ENCODE data around the gene ANO2. TPM values are rescaled to one million over a fixed set of nuclear protein-coding genes. Genes with fewer than 3 reads are reported as not detected.

ANO2 gene
- polyA plus RNA-seq, 1 experiment: 0.09 TPM

DNA sequence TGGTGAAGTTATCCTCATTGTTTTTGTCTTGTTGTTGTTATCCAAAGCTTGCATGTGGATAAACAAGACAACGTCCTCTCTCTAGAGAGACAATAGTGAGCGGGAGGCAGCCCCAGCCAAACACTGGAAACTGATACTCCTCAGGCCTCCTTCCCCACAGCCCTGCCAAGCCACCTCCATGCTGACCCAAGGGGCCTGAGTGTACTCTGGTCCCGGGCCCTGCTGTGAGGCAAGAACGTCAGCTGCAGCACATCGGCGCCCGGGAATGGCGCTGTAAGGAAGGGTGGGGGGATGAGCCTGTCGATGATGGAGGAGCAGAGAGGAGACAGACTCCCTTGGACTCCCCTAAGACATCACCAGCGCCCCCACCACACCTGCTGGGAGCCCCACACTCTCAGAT is 83.6 kb downstream of the ANO2 start:
- Histone ChIP-seq H3K27ac (ENCODE audit: low read depth, low read length) (no peak overlapping the region), H3K9me3 (ENCODE audit: control insufficient read depth, insufficient read depth, low read length) (no peaks in the 10 kb centered on the region), H3K4me3 (ENCODE audit: low read depth, low read length) (no peak overlapping the region), H3K27me3 (ENCODE audit: control insufficient read depth, insufficient read depth, low read length) (peaks cover 6% of the 10 kb centered on the region)
- no peak for DNase-seq (ENCODE audit: low read depth, low spot score)
- CTCF ChIA-PET: no interaction called here
- POLR2A ChIA-PET: no interaction called here
- TF ChIP-seq, protein P1, sequence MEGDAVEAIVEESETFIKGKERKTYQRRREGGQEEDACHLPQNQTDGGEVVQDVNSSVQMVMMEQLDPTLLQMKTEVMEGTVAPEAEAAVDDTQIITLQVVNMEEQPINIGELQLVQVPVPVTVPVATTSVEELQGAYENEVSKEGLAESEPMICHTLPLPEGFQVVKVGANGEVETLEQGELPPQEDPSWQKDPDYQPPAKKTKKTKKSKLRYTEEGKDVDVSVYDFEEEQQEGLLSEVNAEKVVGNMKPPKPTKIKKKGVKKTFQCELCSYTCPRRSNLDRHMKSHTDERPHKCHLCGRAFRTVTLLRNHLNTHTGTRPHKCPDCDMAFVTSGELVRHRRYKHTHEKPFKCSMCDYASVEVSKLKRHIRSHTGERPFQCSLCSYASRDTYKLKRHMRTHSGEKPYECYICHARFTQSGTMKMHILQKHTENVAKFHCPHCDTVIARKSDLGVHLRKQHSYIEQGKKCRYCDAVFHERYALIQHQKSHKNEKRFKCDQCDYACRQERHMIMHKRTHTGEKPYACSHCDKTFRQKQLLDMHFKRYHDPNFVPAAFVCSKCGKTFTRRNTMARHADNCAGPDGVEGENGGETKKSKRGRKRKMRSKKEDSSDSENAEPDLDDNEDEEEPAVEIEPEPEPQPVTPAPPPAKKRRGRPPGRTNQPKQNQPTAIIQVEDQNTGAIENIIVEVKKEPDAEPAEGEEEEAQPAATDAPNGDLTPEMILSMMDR (IDR thresholded peaks at IDR 0.05; ENCODE audit: low read depth, low read length): no peak

DNA sequence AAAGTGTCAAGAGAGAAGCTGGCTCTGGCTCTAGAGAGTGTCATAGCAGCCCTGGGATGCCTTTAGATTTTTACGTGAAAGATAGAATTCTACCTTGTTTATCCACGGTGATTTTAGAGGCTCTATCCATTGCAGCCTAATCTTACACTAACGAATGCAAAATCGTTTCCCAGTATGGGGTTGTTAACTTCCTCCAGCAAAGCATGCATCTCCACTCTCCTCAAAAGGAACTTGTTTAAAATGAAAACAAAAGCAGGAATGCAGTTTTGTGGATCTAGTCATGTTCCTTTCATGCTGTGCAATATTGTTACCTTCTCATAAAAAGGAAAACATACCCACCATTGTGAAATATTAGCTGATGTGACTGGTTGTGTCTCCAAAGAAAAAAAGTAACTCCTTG is 88.4 kb downstream of the ANO2 start:
- Histone ChIP-seq H3K27me3 (ENCODE audit: control insufficient read depth, insufficient read depth, low read length) (peaks cover 3% of the 10 kb centered on the region), H3K9me3 (ENCODE audit: control insufficient read depth, insufficient read depth, low read length) (no peaks in the 10 kb centered on the region), H3K27ac (ENCODE audit: low read depth, low read length) (no peak overlapping the region), H3K4me3 (ENCODE audit: low read depth, low read length) (no peak overlapping the region)
- ChIA-PET CTCF (no interaction called here), POLR2A (no interaction called here)
- TF ChIP-seq, protein P1 (IDR thresholded peaks at IDR 0.05; ENCODE audit: low read depth, low read length): no peak
- no peak for DNase-seq (ENCODE audit: low read depth, low spot score)

DNA sequence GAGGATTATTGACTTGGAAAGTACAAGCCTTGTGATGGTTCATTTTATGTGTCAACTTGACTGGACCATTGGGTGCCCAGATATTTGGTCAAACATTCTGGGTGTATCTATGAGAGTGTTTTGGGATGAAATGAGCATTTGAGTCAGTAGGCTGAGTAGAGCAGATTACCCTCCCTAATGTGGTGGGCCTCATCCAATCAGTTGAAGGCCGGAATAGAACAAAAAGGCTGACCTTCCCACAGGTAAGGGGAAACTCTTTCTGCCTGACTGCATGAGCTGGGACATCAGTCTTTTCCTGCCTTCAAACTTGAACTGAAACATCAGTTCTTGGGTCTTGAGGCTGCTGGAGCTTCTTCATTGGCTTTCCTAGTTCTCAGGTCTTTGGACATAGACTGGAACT is 98.1 kb downstream of the ANO2 start:
- ChIA-PET POLR2A (no interaction called here), CTCF (no interaction called here)
- H3K4me3 ChIP-seq (ENCODE audit: low read depth, low read length): no peak overlapping the region
- DNase-seq (ENCODE audit: low read depth, low spot score): no peak
- H3K27ac ChIP-seq (ENCODE audit: low read depth, low read length): no peak overlapping the region
- no peaks in the 10 kb centered on the region for H3K9me3 ChIP-seq (ENCODE audit: control insufficient read depth, insufficient read depth, low read length)
- TF ChIP-seq, protein P1 (IDR thresholded peaks at IDR 0.05; ENCODE audit: low read depth, low read length): no peak
- H3K27me3 ChIP-seq (ENCODE audit: control insufficient read depth, insufficient read depth, low read length): no peaks in the 10 kb centered on the region

DNA sequence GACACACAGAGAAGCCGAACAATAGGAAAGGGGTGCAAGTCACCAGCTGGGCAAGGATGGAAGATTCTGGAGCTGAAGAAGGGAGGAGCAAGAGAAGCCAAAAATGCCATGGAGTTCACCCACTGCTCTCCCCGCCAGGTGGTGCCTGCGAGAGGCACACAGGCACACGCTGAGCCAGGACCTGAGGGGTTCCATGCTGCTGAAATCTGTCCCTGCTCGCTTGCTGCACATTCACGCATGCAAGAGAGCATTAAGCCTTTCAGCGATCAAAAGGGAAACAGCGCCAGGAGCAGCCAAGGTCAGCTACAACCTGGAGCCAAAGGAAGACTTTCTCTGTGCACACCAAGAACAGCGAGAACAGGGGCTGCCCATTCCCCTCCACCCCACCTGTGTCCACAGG is 104.1 kb downstream of the ANO2 start:
- CTCF ChIA-PET: no interaction called here
- DNase-seq (ENCODE audit: low read depth, low spot score): no peak
- Histone ChIP-seq H3K4me3 (ENCODE audit: low read depth, low read length) (no peak overlapping the region), H3K27me3 (ENCODE audit: control insufficient read depth, insufficient read depth, low read length) (peaks cover 2% of the 10 kb centered on the region), H3K27ac (ENCODE audit: low read depth, low read length) (no peak overlapping the region), H3K9me3 (ENCODE audit: control insufficient read depth, insufficient read depth, low read length) (no peaks in the 10 kb centered on the region)
- TF ChIP-seq, protein P1 (IDR thresholded peaks at IDR 0.05; ENCODE audit: low read depth, low read length): no peak
- POLR2A ChIA-PET: no interaction called here

DNA sequence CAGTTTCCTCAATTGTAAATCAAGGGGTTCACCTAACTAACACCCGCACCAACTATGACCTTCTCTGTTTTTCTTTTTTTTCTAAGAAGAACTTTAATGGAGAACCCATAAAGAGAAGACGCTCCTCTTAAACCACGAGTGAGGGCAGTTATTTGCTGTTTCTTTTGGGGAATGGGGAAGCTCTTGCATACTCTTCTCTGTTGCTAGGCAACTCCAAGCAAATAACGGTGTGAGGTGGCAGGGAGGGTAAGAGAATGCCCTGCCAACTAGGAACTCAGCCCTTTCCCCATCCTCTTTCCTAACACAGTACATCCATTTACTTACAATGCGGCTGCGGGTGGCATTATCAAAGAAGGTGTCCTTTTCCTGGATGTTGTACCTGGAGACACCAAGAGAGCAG is 114.9 kb downstream of the ANO2 start:
- no peak overlapping the region for H3K4me3 ChIP-seq (ENCODE audit: low read depth, low read length)
- H3K27ac ChIP-seq (ENCODE audit: low read depth, low read length): no peak overlapping the region
- DNase-seq (ENCODE audit: low read depth, low spot score): no peak
- no peaks in the 10 kb centered on the region for H3K9me3 ChIP-seq (ENCODE audit: control insufficient read depth, insufficient read depth, low read length)
- TF ChIP-seq, protein P1 (IDR thresholded peaks at IDR 0.05; ENCODE audit: low read depth, low read length): no peak
- ChIA-PET CTCF (no interaction called here), POLR2A (no interaction called here)
- H3K27me3 ChIP-seq (ENCODE audit: control insufficient read depth, insufficient read depth, low read length): peaks cover 3% of the 10 kb centered on the region
